GM23248 (cell line): ENCODE results near the gene SLC24A4. TPM values are rescaled to one million over a fixed set of nuclear protein-coding genes. Genes with fewer than 3 reads are reported as not detected.

Source experiments
- DNase-seq: peaks from one replicate; pipeline ENCODE4 v3.0.0-alpha.2; 2015
- H2AFZ ChIP-seq: fragments of 200-600 bp; sonication (generic); 2 replicates; pipeline ENCODE4 v1.6.1; 2016; ENCODE audit warnings: antibody characterized with exemption
- H3F3A ChIP-seq: fragments of 200-600 bp; sonication (generic); 2 replicates; pipeline ENCODE4 v1.6.1; 2016; ENCODE audit warnings: mild to moderate bottlenecking, antibody characterized with exemption, mixed run types; ENCODE audit not compliant: insufficient read depth
- H3K27ac ChIP-seq: fragments of 200-600 bp; sonication (generic); 2 replicates; pipeline ENCODE4 v1.5.1; 2016; ENCODE audit warnings: mild to moderate bottlenecking
- H3K27me3 ChIP-seq: fragments of 200-600 bp; sonication (generic); replicated peaks from 2 replicates; pipeline ENCODE4 v1.6.1; 2016; ENCODE audit warnings: mild to moderate bottlenecking; ENCODE audit not compliant: insufficient read depth
- H3K36me3 ChIP-seq: fragments of 200-600 bp; sonication (generic); 2 replicates; pipeline ENCODE4 v1.6.1; 2016; ENCODE audit warnings: low read depth, mild to moderate bottlenecking
- H3K4me1 ChIP-seq: fragments of 200-600 bp; sonication (generic); 2 replicates; pipeline ENCODE4 v1.6.1; 2016; ENCODE audit warnings: mild to moderate bottlenecking; ENCODE audit not compliant: insufficient read depth
- H3K4me2 ChIP-seq: fragments of 200-600 bp; sonication (generic); one replicate; pipeline ENCODE4 v1.6.1; 2016; ENCODE audit warnings: mild to moderate bottlenecking; ENCODE audit not compliant: unreplicated experiment
- H3K4me3 ChIP-seq: fragments of 200-600 bp; sonication (generic); 2 replicates; pipeline ENCODE4 v1.5.1; 2016; ENCODE audit warnings: mild to moderate bottlenecking
- H3K79me2 ChIP-seq: fragments of 200-600 bp; sonication (generic); 2 replicates; pipeline ENCODE4 v1.6.1; 2016; ENCODE audit warnings: mild to moderate bottlenecking; ENCODE audit not compliant: insufficient read depth
- H3K9ac ChIP-seq: fragments of 200-600 bp; sonication (generic); 2 replicates; pipeline ENCODE4 v1.6.1; 2016; ENCODE audit warnings: mild to moderate bottlenecking
- H3K9me2 ChIP-seq: fragments of 200-600 bp; sonication (generic); 2 replicates; pipeline ENCODE4 v1.6.1; 2016; ENCODE audit warnings: mixed run types, mild to moderate bottlenecking, moderate library complexity; ENCODE audit not compliant: insufficient read depth
- H3K9me3 ChIP-seq: fragments of 200-600 bp; sonication (generic); one replicate; pipeline ENCODE4 v1.6.1; 2017; ENCODE audit warnings: low read depth
- H4K20me1 ChIP-seq: fragments of 200-600 bp; sonication (generic); 2 replicates; pipeline ENCODE4 v1.6.0; 2016; ENCODE audit not compliant: insufficient read depth
- EZH2 ChIP-seq: fragments of 200-600 bp; sonication (generic); IDR thresholded peaks from 2 replicates; pipeline ENCODE4 v1.6.1; 2018; ENCODE audit warnings: antibody characterized with exemption, mild to moderate bottlenecking; ENCODE audit not compliant: insufficient read depth, poor library complexity, severe bottlenecking
- EZH2phosphoT487 ChIP-seq: fragments of 200-600 bp; sonication (generic); IDR thresholded peaks from 2 replicates; pipeline ENCODE4 v1.6.1; 2018; ENCODE audit warnings: antibody characterized with exemption, moderate library complexity, mild to moderate bottlenecking, low read depth; ENCODE audit not compliant: insufficient read depth
- WGBS, 2 experiments: methylation state at CpG; one replicate each; pipeline ENCODE4 v1.1.6; 2015 to 2017; ENCODE audit warnings: low lambda C conversion rate in 2 of 2, low coverage in 1 of 2; ENCODE audit errors: missing lambda C conversion rate in 2 of 2; 5-methylcytosine and 5-hydroxymethylcytosine counted together
- in situ Hi-C: fragments of 300-500 bp; cut with MboI; formaldehyde crosslinking; loops from 2 replicates; pipeline ENCODE4 v1.15.0; 2020
- polyA plus RNA-seq: library from polyadenylated mRNA; unstranded; fragments of >200 nt; fragmentation: Nextera tagmentation; extraction: Ambion mirVana; gene quantifications from 2 replicates; pipeline ENCODE4 v1.2.1, GENCODE V29; 2016
- total RNA-seq: library from RNA; depleted of rRNA; stranded (reverse); fragments of >200 nt; shearing (Covaris generic); gene quantifications from 2 replicates; pipeline ENCODE4 v1.2.3, GENCODE V29; 2014

Gene SLC24A4
- total and polyA plus RNA-seq, 2 experiments from 2014 or later = not detected

- TF ChIP-seq EZH2phosphoT487 = no peak
- no peak for TF ChIP-seq EZH2
- H3K4me1 ChIP-seq = no peaks in the 10 kb centered on the region
- no peak overlapping the region for H3K4me3 ChIP-seq
- H4K20me1 ChIP-seq = no peaks in the 10 kb centered on the region
- in situ Hi-C loops = no loop called here
- H3K27ac ChIP-seq = no peak overlapping the region
- no peak overlapping the region for H2AFZ ChIP-seq
- no peak overlapping the region for H3K4me2 ChIP-seq
- H3K9me3 ChIP-seq = no peaks in the 10 kb centered on the region
- no peak for DNase-seq
- no peaks in the 10 kb centered on the region for H3K27me3 ChIP-seq
- H3K9ac ChIP-seq = no peak overlapping the region
- no peaks in the 10 kb centered on the region for H3K9me2 ChIP-seq
- no peaks in the 10 kb centered on the region for H3F3A ChIP-seq
- H3K36me3 ChIP-seq = no peaks in the 10 kb centered on the region
- no peaks in the 10 kb centered on the region for H3K79me2 ChIP-seq
- 79 to 84% methylated on average over 14 of the region's 14 CpGs for WGBS, 2 experiments
These were observed 120.2 kb downstream of the SLC24A4 start for GRCh38 chr14:92443167-92443566.

GRCh38 chr14:92443741-92444140 is 120.8 kb downstream of the SLC24A4 start:
- no peak overlapping the region for H3K4me2 ChIP-seq
- no peaks in the 10 kb centered on the region for H3K4me1 ChIP-seq
- H3K27ac ChIP-seq = no peak overlapping the region
- H3K9ac ChIP-seq = no peak overlapping the region
- H3K9me2 ChIP-seq = no peaks in the 10 kb centered on the region
- no peaks in the 10 kb centered on the region for H3K27me3 ChIP-seq
- no peaks in the 10 kb centered on the region for H3K9me3 ChIP-seq
- no peaks in the 10 kb centered on the region for H4K20me1 ChIP-seq
- TF ChIP-seq EZH2phosphoT487 = no peak
- H2AFZ ChIP-seq = no peak overlapping the region
- H3K4me3 ChIP-seq = no peak overlapping the region
- DNase-seq = no peak
- in situ Hi-C loops = no loop called here
- no peaks in the 10 kb centered on the region for H3F3A ChIP-seq
- H3K36me3 ChIP-seq = no peaks in the 10 kb centered on the region
- 91 to 95% methylated on average over 8 of the region's 8 CpGs for WGBS, 2 experiments
- H3K79me2 ChIP-seq = no peaks in the 10 kb centered on the region

- Histone ChIP-seq H3K79me2 (no peaks in the 10 kb centered on the region), H3F3A (no peaks in the 10 kb centered on the region), H3K9ac (no peak overlapping the region), H3K36me3 (no peaks in the 10 kb centered on the region), H3K4me1 (no peaks in the 10 kb centered on the region), H3K27ac (no peak overlapping the region), H3K4me2 (no peak overlapping the region), H3K27me3 (no peaks in the 10 kb centered on the region), H4K20me1 (no peaks in the 10 kb centered on the region), H3K9me2 (no peaks in the 10 kb centered on the region), H3K4me3 (no peak overlapping the region), H2AFZ (no peak overlapping the region), H3K9me3 (no peaks in the 10 kb centered on the region)
- no peak for DNase-seq
- TF ChIP-seq EZH2phosphoT487 (no peak), EZH2 (no peak)
- in situ Hi-C loops = no loop called here
- WGBS, 2 experiments = 70 to 75% methylated on average over 5 of the region's 5 CpGs
These were observed 123.8 kb downstream of the SLC24A4 start for GRCh38 chr14:92446771-92447170.

- no peak for DNase-seq
- Histone ChIP-seq H3K27ac (no peak overlapping the region), H2AFZ (no peak overlapping the region), H3K4me2 (no peak overlapping the region), H3K79me2 (no peaks in the 10 kb centered on the region), H3K9me3 (no peaks in the 10 kb centered on the region), H3K27me3 (no peaks in the 10 kb centered on the region), H3K4me1 (no peaks in the 10 kb centered on the region), H3K9me2 (no peaks in the 10 kb centered on the region), H3K4me3 (no peak overlapping the region), H4K20me1 (no peaks in the 10 kb centered on the region), H3F3A (no peaks in the 10 kb centered on the region), H3K36me3 (no peaks in the 10 kb centered on the region), H3K9ac (no peak overlapping the region)
- in situ Hi-C loops = no loop called here
- 77 to 78% methylated on average over 10 of the region's 10 CpGs for WGBS, 2 experiments
- TF ChIP-seq EZH2phosphoT487 (no peak), EZH2 (no peak)
These were observed 124.6 kb downstream of the SLC24A4 start for GRCh38 chr14:92447416-92448197.

GRCh38 chr14:92448786-92449185 is 125.8 kb downstream of the SLC24A4 start:
- H2AFZ ChIP-seq = no peak overlapping the region
- H3K79me2 ChIP-seq = no peaks in the 10 kb centered on the region
- WGBS, 2 experiments = 84 to 87% methylated on average over 6 of the region's 6 CpGs
- no peaks in the 10 kb centered on the region for H3K27me3 ChIP-seq
- H3K9me3 ChIP-seq = no peaks in the 10 kb centered on the region
- H3K4me3 ChIP-seq = no peak overlapping the region
- H3K27ac ChIP-seq = no peak overlapping the region
- H3K4me2 ChIP-seq = no peak overlapping the region
- no peak for TF ChIP-seq EZH2phosphoT487
- no peaks in the 10 kb centered on the region for H3K9me2 ChIP-seq
- H4K20me1 ChIP-seq = no peaks in the 10 kb centered on the region
- H3F3A ChIP-seq = no peaks in the 10 kb centered on the region
- no peak overlapping the region for H3K9ac ChIP-seq
- no peaks in the 10 kb centered on the region for H3K36me3 ChIP-seq
- in situ Hi-C loops = no loop called here
- DNase-seq = no peak
- no peaks in the 10 kb centered on the region for H3K4me1 ChIP-seq
